HG03025 (cell line): ENCODE results near the gene WDR36.

Experiments used
- ATAC-seq: cut with Tn5 transposase; IDR thresholded peaks from one replicate; pipeline ENCODE4 v1.9.1; 2021; ENCODE audit warnings: mild to moderate bottlenecking, moderate library complexity; ENCODE audit not compliant: unreplicated experiment, low FRiP score

WDR36 gene

DNA sequence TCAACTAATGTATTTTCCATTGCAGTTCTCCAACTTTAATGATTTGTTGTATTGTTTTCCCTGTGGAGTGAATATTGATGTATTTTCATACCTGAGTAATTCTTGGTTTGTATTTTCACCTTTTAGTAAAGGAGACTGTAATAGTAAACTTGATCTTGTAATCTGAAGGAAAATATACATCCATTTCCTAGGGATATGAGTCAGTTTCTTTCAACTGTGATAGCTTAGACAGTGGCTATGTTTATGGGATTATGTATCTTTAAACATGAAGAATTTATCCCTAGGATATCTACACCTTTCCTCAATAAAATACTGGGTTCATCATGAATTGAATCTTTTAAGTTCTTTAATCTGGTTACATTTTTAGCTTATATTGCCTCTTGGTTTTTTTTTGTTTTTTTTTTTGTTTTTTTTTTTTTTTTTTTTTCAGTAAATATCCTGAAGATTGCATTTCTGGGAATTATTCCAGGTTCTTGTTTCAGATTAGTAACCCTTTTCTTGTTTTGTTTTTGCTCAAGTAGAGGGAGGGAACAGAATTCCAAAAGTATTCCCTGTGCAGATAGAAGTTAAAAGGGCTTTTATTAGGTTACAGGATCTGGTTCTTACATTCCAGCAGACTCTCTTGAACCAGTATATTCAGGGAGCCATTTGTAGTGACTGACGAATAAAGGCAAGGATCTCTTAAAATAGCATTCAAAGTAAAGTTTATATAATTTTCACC, 7.1 kb downstream of the WDR36 start:
- no peak for ATAC-seq

DNA sequence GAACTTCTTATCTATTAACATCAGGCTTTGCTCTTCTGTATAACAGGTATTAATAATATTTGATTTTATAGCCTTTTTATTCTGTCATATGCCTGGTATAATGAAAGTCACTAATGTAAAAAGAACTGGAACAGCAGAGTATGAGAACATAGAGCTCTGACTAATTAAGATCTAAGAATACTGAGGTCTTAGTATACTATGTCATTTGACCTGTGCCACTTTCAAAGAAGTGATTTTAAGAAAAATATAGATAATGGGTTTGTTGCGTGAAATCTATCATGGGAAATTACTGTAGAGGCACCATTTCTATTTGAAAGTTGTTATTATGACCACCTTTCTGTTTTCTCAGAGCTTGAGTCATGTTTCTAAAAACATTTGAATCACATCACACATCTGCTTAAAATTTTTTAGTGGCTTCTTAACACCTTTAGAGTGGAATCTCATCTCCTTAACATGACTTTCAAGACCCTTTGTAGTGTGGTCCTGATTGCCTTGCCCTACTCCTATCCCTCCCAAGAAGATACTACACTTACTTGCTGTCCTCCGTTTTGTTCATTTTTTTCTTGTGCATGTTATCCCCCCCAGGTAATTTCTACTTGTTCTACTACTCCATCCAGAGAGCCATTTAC, 14.3 kb downstream of the WDR36 start:
- ATAC-seq: no peak

DNA sequence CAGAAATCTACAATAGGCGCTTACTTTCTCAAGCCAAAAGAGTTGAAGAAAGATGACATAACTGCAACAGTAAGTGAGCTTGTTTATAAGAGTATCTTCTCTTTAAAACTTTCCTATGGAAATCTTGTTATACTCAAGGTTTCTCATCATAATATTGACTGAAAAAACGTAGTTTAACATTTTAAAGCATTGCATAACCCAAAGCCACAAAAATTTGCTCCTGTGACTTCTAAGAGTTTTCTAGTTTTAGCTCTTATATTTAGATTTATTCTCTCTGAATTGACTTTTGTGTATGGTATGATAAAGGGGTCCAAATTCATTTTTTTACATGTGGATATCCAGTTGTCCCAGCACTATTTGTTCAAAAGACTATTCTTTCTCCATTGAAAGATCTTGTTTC, 15.2 kb downstream of the WDR36 start:
- ATAC-seq: no peak

DNA sequence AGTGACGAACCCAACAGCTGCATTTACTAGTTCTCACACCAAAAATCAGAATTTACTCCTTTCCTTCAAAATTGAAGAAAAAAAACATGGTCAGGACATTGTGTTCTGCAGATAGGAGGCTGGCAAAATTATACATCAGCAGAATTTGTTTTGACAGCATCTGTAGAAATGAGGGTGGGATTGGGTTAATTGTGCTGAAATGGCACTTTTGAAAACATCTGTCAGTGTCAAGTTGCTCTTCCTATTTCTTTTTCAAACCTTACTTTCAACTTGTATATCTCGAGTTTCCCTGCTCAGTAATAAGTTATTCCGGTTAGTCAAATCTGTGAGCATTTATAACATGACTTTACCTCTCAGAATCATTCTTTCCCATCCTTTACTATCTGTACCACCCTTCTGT, 19.8 kb downstream of the WDR36 start:
- no peak for ATAC-seq

DNA sequence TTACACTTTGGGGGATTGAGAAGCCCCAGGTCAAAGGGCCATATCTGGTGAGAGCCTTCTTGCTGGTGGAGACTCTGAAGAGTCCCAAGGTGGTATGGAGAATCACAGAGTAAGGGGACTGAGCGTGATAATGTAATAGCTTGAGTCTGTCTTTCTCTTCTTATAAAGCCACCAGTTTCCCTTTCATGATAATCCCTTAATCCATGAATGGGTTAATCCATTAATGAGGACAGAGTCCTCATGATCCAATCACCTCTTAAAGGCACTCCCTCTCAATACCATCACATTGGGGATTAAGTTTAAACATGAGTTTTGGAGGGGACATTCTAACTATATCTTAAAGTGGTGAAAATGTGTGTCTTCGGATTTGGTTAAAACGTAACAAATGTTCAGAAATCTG, 21.5 kb downstream of the WDR36 start:
- ATAC-seq: no peak

DNA sequence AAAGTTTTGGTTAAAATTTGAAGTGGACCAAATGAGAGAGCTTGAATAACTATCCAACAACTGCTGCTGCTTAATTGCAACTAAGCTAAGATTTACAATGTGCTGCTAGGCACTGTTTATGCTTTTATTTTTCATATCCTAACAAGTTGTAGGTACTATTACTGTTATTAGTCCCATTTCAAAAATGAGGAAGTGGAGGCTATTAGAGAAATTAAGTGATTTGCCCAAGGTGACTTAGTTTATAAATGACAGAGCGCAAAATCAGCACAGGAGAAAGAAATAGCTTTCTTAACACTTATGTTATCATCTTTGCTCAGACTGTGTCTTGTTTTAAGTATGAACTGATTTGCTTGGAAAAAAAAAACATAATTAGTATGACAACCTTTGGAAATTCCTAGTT, 23.1 kb downstream of the WDR36 start:
- ATAC-seq: no peak

DNA sequence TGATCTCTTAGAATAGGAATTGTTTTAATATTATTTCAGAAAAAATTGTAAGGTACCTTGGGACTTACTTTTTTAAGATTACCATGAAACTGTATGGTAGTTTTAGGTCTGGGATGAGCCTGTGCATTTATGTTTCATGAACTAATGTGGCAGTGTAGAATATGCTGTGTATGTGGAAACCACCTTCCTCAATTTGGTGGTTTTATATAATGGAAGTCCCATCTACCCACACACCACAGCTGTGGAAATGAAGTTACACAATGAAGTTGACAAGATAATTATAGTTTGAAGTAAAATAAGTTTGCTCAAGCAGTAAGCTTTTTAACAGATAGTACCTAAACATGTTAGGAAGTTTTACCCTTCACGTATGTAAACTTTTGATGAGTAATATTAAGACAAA, 24.4 kb downstream of the WDR36 start:
- ATAC-seq: no peak

DNA sequence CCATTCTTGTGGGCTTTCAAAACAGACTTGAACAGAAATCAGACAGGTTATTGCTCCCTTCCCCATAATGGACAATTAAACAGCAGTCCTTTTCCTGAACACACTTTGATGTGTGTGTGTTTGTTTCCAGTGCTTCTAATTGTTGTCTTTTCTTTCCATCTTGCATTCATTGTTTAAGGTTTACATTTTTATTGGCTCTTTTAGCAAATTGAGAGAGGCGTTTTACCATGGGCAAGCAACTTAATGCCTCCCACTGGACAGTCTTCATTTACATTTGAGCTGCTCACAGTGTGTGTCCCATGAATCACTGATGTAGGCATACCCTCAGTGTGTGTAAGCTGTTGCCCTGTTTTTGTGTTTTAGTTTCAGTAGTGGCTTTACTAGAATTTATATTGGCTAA, 25.0 kb downstream of the WDR36 start:
- no peak for ATAC-seq

DNA sequence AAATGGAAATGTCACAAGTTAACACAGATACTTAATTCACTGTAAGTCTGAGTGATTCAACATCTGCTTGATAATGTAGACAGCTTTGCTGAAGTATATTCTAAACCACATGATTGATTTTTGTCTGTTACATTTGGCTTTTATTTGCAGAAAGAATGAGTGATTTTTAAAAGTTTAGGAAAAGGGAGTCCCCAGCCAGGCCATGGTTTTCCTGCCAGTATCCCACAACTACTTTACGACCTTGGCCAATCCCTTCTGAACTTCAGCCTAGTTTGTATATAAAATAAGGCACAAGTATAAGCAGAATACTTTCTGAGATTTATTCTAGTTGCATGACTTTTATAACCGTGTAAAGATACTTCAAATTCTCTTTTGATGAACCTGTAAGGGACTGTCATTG, 27.1 kb downstream of the WDR36 start:
- no peak for ATAC-seq

DNA sequence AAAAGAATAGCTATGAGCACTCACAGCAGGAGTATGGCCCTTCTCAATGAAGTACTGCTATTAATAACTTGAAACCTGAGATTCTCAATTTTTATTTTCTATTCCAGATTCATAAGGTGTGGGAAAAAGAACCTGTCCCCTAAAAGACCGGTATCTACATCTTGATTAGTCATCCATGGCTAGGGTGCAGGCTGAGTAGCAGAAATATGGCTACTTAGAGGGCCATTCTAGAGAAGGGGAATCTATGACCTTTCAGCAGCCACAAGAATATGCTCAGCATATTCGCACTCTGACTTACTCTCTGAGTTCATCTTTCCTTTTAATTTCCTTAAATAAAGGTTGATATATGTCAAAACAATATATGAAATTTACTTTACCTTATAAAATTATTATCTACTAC, 27.7 kb downstream of the WDR36 start:
- peak; percentile 59 for ATAC-seq

DNA sequence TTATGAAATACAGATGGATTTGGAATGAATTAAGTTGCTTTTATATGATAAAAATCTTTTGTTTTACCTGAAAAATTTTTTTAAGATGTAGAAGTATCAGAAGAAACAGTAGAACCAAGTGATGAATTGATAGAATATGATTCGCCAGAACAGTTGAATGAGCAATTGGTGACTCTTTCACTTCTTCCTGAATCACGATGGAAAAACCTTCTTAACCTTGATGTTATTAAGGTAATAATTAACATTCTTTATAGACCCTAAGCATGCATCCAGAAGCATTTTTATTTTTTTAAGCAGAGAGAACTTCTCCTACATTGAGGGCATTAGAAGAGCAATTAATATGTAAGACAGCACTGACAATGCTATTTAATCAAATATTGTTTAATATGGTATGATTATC, 28.8 kb downstream of the WDR36 start:
- ATAC-seq: no peak

DNA sequence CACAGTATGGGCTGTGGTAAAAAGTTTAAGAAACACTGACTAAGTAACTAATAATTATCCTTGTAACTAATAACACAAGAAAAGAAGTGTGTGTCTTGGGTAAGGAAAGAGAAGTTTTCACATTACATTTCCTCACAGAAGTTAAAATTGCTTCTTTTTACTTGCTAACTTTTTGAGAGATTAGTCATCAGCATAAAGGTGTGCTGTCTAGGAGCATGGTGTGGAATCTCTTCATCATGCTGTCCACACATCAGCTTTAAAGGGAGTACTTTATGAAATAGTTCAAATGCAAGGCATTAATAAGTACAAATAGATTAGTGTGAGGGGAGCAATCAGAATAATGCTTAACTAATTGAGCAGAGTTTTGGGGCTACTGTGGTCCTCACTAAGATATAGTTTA, 29.8 kb downstream of the WDR36 start:
- ATAC-seq: no peak

DNA sequence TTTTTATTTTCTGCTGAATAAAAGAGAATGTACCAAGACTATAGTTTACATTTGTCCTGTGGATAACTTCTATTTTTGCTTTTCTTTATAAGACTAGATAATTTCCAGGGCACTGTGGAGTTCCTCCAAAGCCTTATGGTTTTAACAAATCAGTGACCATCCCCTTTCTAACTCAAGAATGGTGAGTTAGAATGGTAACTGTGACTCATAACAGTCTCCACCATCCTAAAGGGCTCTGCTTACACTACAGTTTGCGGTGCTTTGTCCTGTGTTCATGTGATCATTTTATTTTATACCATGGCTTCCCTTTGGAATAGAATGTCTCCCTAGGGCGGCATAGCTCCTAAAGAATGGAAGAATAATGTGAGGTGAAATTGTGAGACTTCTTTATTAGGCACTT, 30.2 kb downstream of the WDR36 start:
- no peak for ATAC-seq

DNA sequence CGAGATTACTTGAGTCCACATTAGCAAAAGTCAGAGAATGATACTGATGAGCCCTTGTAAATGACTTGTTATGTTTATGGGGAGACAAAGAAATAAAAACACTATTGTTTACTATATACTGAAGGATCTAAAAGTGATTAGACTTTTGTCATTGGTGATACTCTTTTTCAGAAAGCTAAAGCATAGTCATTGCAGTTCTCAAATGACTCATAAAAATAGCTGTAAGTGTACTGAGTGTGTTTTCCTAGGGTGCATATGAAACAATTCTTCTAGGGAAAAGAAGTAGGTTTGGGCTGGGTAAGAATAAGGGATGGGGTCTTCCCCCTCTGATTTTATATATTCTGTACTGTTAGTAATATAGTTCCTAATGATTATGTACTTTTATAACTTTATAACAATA, 32.6 kb downstream of the WDR36 start:
- ATAC-seq: no peak

DNA sequence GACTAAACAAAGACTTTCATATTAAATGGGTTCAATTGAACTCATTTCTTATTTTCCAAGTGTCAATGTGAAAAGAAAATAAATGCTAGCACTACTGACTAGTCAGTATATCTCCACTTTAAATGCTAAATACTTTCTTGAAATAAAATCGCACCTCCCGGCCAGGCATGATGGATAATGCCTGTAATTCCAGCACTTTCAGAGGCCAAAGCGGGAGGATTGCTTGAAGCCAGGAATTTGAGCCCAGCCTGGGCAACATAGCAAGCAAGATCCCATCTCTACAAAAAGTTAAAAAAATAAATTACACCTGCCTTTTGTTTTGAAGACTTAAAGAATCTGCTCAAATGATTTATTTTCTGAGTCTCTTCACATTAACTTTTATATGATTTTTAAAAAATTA, 34.7 kb downstream of the WDR36 start:
- no peak for ATAC-seq

DNA sequence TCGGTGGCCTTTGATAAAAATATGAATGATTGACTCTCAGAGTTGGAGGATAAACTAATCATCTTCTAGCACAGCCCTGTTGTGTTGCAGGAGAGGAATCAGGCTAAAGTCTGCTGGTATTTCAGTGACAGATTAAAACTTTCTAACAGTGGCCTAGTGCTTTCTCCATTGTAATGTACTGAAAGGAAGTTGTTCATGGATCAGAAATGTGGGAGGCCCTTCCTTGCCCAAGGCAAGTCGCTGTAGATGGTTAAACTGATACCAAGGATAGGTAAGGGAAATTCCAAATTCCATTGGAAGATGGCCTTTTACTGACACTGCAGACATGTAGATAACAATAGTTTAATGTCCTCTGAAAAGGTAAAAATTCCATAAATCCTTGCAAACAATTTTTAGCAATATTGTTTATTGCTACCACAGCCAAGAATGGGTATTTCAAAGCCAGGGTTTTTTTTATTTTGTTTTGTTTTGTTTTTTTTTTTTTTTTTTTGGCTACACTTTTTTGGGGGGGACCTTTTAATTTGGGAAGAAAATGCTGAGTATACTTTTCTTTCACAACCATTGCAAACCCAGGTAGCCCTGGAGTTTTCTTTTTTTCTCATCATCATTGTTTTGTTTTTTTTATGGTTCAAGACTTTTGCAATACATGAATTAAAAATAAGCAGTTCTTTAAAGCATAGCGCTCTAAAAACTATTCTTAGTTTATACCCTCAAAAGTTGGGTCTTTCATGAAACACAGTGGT, 35.5 kb downstream of the WDR36 start:
- no peak for ATAC-seq

DNA sequence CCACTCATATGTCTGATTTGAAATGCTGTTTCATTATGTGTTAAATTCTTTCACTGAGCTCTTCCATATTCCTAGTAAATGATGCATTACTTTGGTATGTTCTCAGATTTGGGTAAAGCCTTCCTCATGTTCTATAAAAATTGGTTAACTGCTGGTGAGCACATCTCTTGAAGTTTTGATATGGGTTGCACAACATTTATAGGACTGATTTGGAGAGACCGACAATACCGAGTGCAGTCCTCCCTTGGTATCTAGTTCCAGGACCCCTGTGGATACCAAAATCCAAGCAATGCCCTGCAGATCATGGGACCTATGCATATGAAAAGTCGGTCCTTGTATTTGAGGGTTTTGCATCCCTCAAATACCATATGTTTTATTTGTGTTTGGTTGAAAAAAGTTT, 37.8 kb downstream of the WDR36 start:
- ATAC-seq: no peak

DNA sequence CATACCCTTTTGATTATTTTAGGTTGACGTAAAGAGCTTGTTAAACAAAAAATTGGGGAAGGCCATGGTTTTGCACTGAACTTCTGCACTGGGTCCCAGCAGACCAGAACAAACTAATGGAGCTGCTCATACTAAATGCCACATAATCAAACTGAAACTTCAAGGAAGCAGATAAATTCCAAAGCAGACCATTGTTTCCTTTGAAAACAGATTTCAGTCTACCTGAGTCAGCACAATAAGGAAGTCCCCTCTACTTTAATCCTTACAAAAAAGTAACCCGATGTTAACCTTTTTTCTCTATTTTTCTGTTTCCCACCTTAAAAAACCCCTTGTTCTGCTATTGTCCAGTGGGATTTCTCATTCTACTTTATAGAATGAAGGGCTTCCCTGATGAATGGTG, 39.2 kb downstream of the WDR36 start:
- ATAC-seq: no peak

DNA sequence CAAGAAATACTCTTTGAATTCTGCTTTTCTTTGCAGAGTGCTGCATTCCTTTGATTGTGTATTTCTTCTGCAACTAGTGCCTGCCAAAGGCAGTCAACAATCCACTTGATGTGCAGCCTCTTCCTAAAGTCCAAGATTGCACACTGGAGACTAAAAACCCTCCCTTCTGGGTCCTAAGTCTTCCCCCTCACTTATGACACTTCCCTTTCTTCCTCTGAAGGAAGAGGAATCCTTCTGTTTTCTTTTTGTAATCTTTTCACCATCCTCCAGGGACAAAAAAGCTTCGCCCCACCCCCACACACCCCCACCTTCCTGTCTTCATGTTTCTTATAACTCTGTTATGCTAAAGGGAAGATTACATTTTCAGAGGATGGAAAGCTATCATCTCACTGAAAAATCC, 39.9 kb downstream of the WDR36 start:
- ATAC-seq: no peak

DNA sequence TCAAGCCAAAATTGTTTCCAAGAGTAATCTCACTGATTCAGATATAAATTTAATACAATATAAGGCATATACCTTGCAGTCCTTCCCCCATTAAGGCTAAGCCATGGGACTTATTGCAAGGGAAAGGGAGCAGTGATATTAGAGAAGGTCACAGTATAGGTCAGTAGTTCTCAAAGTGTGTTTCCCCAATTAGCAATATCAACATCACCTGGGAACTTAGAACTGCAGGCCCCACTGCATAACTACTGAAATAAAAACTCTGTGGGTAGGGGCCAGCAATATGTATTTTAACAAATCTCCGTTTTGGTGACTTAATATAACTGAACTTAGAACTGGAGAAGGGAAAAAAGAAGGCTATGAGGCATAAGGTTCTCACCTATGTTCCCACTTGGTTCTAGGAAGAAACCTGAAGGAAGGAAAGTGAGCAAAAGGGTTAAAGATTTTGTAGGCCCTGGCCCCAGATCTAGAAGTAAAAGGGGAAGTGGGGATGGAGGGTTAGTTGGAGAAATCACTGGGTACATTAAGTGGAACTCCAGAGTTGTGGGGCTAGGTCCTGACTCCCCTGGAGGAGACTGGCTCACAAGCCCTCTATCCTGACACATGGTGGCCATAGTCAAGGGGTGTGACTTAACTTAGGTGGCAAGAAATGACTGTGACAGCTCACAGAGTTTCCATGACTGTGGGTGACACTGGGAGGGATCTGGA, 40.7 kb downstream of the WDR36 start:
- ATAC-seq: no peak

DNA sequence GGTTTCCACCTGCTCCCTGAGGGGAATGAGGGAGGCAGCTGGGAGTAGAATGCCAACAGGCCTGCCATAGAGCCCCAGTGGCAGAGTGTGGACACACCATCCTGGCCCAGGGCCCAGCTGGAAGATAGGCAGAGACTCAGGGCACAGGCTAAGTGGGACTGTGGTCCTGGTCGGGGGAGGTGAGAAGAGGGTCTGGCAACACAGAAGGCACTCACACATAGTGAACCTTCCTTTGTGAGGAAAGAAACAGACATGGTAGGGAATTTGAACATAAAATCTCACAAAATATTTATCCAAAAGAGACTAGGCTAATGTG, 41.2 kb downstream of the WDR36 start:
- no peak for ATAC-seq
